Heart left ventricle (tissue), 16 donors: Measurements from ENCODE around the gene NPTX1. TPM values are rescaled to one million over a fixed set of nuclear protein-coding genes. Genes with fewer than 3 reads are reported as not detected.

Experiments used
- ATAC-seq, 4 donors: fragments of 200-7000 bp; cut with Tn5 transposase; one replicate each; pipeline ENCODE4 v1.9.1; 2020 to 2022; ENCODE audit warnings: moderate library complexity in 4 of 4, mild to moderate bottlenecking in 3 of 4, moderate number of reproducible peaks in 1 of 4
- DNase-seq, 5 donors: peaks; one replicate each; pipeline ENCODE4 v3.0.0-alpha.2; 2020
- H3K27ac ChIP-seq, 12 donors: fragments of 200-600 bp; sonication (generic) in 4 of 12; one replicate each; pipeline versions ENCODE4 v1.5.0 to v1.8.0; 2016 to 2022; ENCODE audit warnings: mild to moderate bottlenecking in 2 of 12
- H3K27me3 ChIP-seq, 9 donors: fragments of 200-600 bp; sonication (generic) in 2 of 9; one replicate each; pipeline versions ENCODE4 v1.5.1 to v1.8.0; 2016 to 2022; ENCODE audit warnings: mild to moderate bottlenecking in 3 of 9
- H3K36me3 ChIP-seq, 9 donors: fragments of 200-600 bp; sonication (generic) in 2 of 9; one replicate each; pipeline versions ENCODE4 v1.5.0 to v1.8.0; 2018 to 2022; ENCODE audit warnings: mild to moderate bottlenecking in 2 of 9
- H3K4me1 ChIP-seq, 12 donors: fragments of 200-600 bp; sonication (generic) in 4 of 12; one replicate each; pipeline versions ENCODE4 v1.5.0 to v1.8.0; 2016 to 2022; ENCODE audit warnings: mild to moderate bottlenecking in 3 of 12
- H3K4me3 ChIP-seq, 12 donors: fragments of 200-600 bp; sonication (generic) in 4 of 12; one replicate each; pipeline versions ENCODE4 v1.5.0 to v1.8.0; 2017 to 2022; ENCODE audit warnings: mild to moderate bottlenecking in 9 of 12, moderate library complexity in 4 of 12
- H3K9me3 ChIP-seq, 12 donors: fragments of 200-600 bp; sonication (generic) in 4 of 12; one replicate each; pipeline versions ENCODE4 v1.5.0 to v1.8.0; 2016 to 2022; ENCODE audit warnings: mild to moderate bottlenecking in 1 of 12
- CTCF ChIP-seq, 12 donors: fragments of 200-600 bp; sonication (generic) in 4 of 12; IDR thresholded peaks; one replicate each; pipeline versions ENCODE4 v1.5.0 to v1.8.0; 2018 to 2022; ENCODE audit warnings: antibody characterized with exemption in 12 of 12, mild to moderate bottlenecking in 5 of 12
- POLR2A ChIP-seq, 2 donors: fragments of 450-650 bp; IDR thresholded peaks; one replicate each; pipeline ENCODE4 v1.6.1; 2017; ENCODE audit warnings: antibody characterized with exemption in 2 of 2, mild to moderate bottlenecking in 2 of 2, moderate library complexity in 2 of 2
- WGBS, 4 donors: extraction: QIAGEN DNeasy Blood & Tissue Kit in 2 of 4; methylation state at CpG; one replicate each; pipeline versions ENCODE4 v1.1.5 to v1.1.7; 2013 to 2018; 5-methylcytosine and 5-hydroxymethylcytosine counted together
- intact Hi-C, 10 donors: fragments of 100-400 bp; cut with DNase I; formaldehyde crosslinking; loops; one replicate each; pipeline versions ENCODE4 v1.11.1 to v1.14.2; 2022
- polyA plus RNA-seq, 2 donors: library from polyadenylated mRNA; stranded (reverse); fragments of 200-250 nt; gene quantifications; one replicate each; pipeline ENCODE4 v1.2.3, GENCODE V29; 2013
- total RNA-seq, 9 donors: library from RNA; depleted of rRNA in 2 of 9; stranded (reverse); fragments of >200 nt in 2 of 9; fragmentation: NEBNext Ultra II Directional in 3 of 9; extraction: Animal tissue kit (Norgen Biotek cat#: 25700) in 3 of 9; gene quantifications; one replicate each; pipeline versions ENCODE4 v1.1.0 to v1.2.4, GENCODE V29; 2016 to 2023
- donor health status: ischemic (EF 13 %, LVEDD 7.1; RV severe dilation, severe dysfunction).
- donor health status: healthy with polysubstance abuse.
- donor health status: DM: no; HTN: yes; CAD: no.
- donor health status: DM: no; HTN: no; CAD: no.
- donor health status: ischemic (EF 25% LVEDD 6.9; RV normal size, moderate dysfunction).
- donor health status: ischemic (EF 25% LVEDD 5.7; RV mildly dilated, moderate dysfunction).
- donor health status: healthy.
- donor health status: DM: yes; HTN: yes; CAD: no.
- donor health status: ischemic (EF 35%, LVEDD 5.7; RV mildly dilated, moderate dysfunction).
- donor health status: nonischemic (EF 11% LVEDD 7.7; RV severe dilation, severe dysfunction).
- donor health status: DM: yes; HTN: yes; CAD: no.
- donor health status: PGD.
- donor health status: ischemic (EF 29% LVEDD 5.4; RV normal size, mild dysfunction).
- donor health status: nonischemic (EF 23%, LVEDD 6.1; RV moderate dilation, normal function).

Gene NPTX1
- total and polyA plus RNA-seq, 11 donors: 0.01 to 0.58 (median 0.09) TPM; not detected in 7

GRCh38 chr17:80441598-80442322, 34.6 kb downstream of the NPTX1 start:
- Histone ChIP-seq H3K27ac (no peak overlapping the region), H3K4me1 (no peaks in the 10 kb centered on the region), H3K4me3 (no peak overlapping the region), H3K36me3 (no peaks in the 10 kb centered on the region), H3K9me3 (no peaks in the 10 kb centered on the region), H3K27me3 (peaks cover 0 to 4% (median 0%) of the 10 kb centered on the region in 9 donors)
- intact Hi-C loops: no loop called here
- DNase-seq (no peak), ATAC-seq (no peak)
- no peak for TF ChIP-seq POLR2A (IDR thresholded peaks at IDR 0.05)
- TF ChIP-seq CTCF (IDR thresholded peaks at IDR 0.05): no peak
- 89 to 92% (median 90%) methylated on average over 13 to 14 of the region's 14 CpGs for WGBS, 4 donors

- 21 to 31% (median 26%) methylated on average over 14 of the region's 14 CpGs for WGBS, 4 donors
- peaks cover 0 to 4% (median 0%) of the 10 kb centered on the region in 9 donors for H3K27me3 ChIP-seq
- H3K4me3 ChIP-seq: no peak overlapping the region
- ATAC-seq: peak in 1 of 4 donors; percentile 69
- TF ChIP-seq CTCF (IDR thresholded peaks at IDR 0.05) (no peak), POLR2A (IDR thresholded peaks at IDR 0.05) (no peak)
- no peaks in the 10 kb centered on the region for H3K4me1 ChIP-seq
- no peak overlapping the region for H3K27ac ChIP-seq
- peaks cover 0 to 4% (median 0%) of the 10 kb centered on the region in 9 donors for H3K36me3 ChIP-seq
- intact Hi-C loops: no loop called here
- peak in 1 of 5 donors; percentile 50 for DNase-seq
- H3K9me3 ChIP-seq: no peaks in the 10 kb centered on the region
These were observed 35.3 kb downstream of the NPTX1 start for GRCh38 chr17:80441133-80441578.

GRCh38 chr17:80439499-80439898, 36.9 kb downstream of the NPTX1 start:
- DNase-seq: no peak
- H3K27me3 ChIP-seq: peaks cover 0 to 4% (median 0%) of the 10 kb centered on the region in 9 donors
- 72 to 80% (median 79%) methylated on average over 7 to 9 of the region's 9 CpGs for WGBS, 4 donors
- TF ChIP-seq POLR2A (IDR thresholded peaks at IDR 0.05) (no peak), CTCF (IDR thresholded peaks at IDR 0.05) (no peak)
- no peak for ATAC-seq
- no peaks in the 10 kb centered on the region for H3K9me3 ChIP-seq
- intact Hi-C loops: loop anchor here in 1 of 10 donors (10.0 kb wide), 1 partner anchor 425 kb away; no protein-coding TSS in a partner anchor
- H3K4me3 ChIP-seq: no peak overlapping the region
- no peaks in the 10 kb centered on the region for H3K4me1 ChIP-seq
- H3K36me3 ChIP-seq: peaks cover 0 to 5% (median 0%) of the 10 kb centered on the region in 9 donors
- H3K27ac ChIP-seq: no peak overlapping the region

GRCh38 chr17:80438806-80439205, 37.6 kb downstream of the NPTX1 start:
- WGBS, 4 donors: 82 to 98% (median 95%) methylated on average over 3 to 5 of the region's 5 CpGs
- Histone ChIP-seq H3K27ac (no peak overlapping the region), H3K36me3 (peaks cover 0 to 5% (median 0%) of the 10 kb centered on the region in 9 donors), H3K4me3 (no peak overlapping the region), H3K4me1 (no peaks in the 10 kb centered on the region), H3K9me3 (no peaks in the 10 kb centered on the region), H3K27me3 (peaks cover 0 to 2% (median 0%) of the 10 kb centered on the region in 9 donors)
- intact Hi-C loops: loop anchor here in 1 of 10 donors (10.0 kb wide), 1 partner anchor 426 kb away; no protein-coding TSS in a partner anchor
- TF ChIP-seq CTCF (IDR thresholded peaks at IDR 0.05) (no peak), POLR2A (IDR thresholded peaks at IDR 0.05) (no peak)
- no peak for ATAC-seq
- DNase-seq: no peak
